Testis (tissue), 2 donors: Measurements from ENCODE around the gene C19orf73.

Experiments
- POLR2A ChIP-seq: fragments of 450-650 bp; IDR thresholded peaks from one replicate; pipeline ENCODE4 v1.6.1; 2017; ENCODE audit warnings: antibody characterized with exemption, mild to moderate bottlenecking, moderate library complexity
- TF ChIP-seq, protein P1 (sequence below), 3 experiments: fragments of 450-650 bp in 2 of 3; fragments of 200-600 bp in 1 of 3; sonication (generic) in 1 of 3; IDR thresholded peaks; one replicate each; pipeline ENCODE4 v1.5.1; 2016 to 2019; ENCODE audit warnings: antibody characterized with exemption in 3 of 3, mild to moderate bottlenecking in 2 of 3, moderate library complexity in 1 of 3

DNA sequence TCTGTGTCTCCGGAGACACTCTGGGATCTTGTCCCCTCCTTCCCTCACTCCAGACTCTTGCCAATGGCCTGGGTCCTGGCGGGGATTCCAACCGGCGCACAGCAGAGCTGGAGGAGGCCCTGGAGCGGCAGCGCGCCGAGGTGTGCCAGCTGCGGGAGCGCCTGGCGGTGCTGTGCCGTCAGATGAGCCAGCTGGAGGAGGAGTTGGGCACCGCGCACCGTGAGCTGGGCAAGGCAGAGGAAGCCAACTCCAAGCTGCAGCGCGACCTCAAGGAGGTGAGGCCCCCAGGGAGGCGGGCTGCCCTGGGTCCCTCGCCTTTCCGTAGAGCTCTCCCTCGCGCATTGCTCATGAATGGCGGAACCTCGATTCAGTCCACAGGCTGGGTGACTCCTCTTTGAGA lies 11.4 kb upstream of the C19orf73 start:
- no peak for TF ChIP-seq POLR2A
- TF ChIP-seq, protein P1, sequence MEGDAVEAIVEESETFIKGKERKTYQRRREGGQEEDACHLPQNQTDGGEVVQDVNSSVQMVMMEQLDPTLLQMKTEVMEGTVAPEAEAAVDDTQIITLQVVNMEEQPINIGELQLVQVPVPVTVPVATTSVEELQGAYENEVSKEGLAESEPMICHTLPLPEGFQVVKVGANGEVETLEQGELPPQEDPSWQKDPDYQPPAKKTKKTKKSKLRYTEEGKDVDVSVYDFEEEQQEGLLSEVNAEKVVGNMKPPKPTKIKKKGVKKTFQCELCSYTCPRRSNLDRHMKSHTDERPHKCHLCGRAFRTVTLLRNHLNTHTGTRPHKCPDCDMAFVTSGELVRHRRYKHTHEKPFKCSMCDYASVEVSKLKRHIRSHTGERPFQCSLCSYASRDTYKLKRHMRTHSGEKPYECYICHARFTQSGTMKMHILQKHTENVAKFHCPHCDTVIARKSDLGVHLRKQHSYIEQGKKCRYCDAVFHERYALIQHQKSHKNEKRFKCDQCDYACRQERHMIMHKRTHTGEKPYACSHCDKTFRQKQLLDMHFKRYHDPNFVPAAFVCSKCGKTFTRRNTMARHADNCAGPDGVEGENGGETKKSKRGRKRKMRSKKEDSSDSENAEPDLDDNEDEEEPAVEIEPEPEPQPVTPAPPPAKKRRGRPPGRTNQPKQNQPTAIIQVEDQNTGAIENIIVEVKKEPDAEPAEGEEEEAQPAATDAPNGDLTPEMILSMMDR (IDR thresholded peaks at IDR 0.05), result no peak
